ENCODE results near the gene MRNIP.

DNA sequence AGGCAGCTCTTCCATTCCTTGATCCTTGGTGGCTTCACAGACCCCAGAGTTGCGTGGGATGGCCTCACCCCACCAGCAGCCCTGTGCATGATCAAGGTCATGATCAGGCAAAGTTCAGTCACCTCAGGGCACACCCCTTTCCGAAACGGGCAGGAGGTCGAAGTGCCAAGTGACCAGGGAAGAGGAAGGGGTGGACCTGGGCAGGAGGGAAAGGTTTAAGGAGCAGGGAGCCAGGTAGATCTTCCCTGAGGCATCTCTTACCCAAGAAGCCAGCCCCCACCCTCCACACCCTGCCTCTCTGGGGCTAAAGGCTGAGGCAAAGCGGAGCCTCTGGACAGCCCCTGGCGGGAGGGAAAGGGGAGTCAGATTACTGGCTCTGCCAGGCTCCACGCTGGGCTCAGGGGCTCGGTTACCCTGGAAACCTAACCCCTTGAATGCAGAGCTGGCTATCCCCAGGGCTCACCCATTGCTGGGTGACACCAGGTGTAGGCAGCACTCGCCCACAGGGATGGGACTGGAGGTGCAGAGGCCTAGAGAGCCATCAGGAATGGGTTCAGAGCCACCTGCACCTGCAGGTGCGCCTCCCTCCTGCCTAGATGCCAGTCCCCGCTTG, 55.6 kb downstream of the MRNIP start:
- TF ChIP-seq CTCF (IDR thresholded peaks at IDR 0.05; ENCODE audit: low read depth, low read length, poor library complexity, severe bottlenecking) (no peak), EZH2phosphoT487 (IDR thresholded peaks at IDR 0.05; ENCODE audit: borderline replicate concordance, low read length) (no peak)
